Epithelial cell of umbilical artery (primary cell): Measurements from ENCODE around the gene TEX11. TPM values are rescaled to one million over a fixed set of nuclear protein-coding genes. Genes with fewer than 3 reads are reported as not detected.

ENCODE experiments used
- total RNA-seq: library from RNA; depleted of rRNA; stranded (reverse); fragments of >200 nt; gene quantifications from 2 replicates; pipeline ENCODE4 v1.2.3, GENCODE V29; 2014

TEX11 gene
- total RNA-seq, result not detected in 2 replicates

DNA sequence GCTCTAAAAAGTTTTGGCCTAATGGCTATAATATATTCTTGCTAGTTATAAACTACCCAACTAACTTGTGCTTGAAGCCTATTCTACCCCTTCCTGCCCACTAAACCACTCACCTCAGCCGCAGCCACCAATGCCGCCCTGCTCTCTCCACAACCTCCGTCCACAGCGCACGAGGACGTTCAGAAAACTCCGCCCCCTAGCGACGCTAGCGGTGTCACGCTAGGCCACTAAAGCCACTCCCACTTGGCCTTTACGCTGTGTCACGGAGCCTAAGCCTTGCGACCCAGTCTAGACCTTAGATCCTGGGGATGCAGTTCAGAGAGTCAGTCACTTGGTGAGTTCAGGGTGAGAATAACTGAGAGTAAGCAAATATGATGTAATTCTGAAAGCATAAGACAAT lies at the start of gene TEX11:
TSS of gene TEX11 (minus strand) at position 171 of the 400 bp plus-strand sequence. CDS start 922 bp downstream, outside the sequence.

Other genes starting within 250 kb of the TEX11 start
- not detected in 2 replicates for gene SLC7A3, start 22.4 kb upstream of the TEX11 start, total RNA-seq
- 54.6 and 69.8 TPM in 2 replicates for gene SNX12, start 159.6 kb upstream of the TEX11 start, total RNA-seq
- 3.6 and 4.5 TPM in 2 replicates for gene FOXO4, start 187.1 kb upstream of the TEX11 start, total RNA-seq
- not detected in 2 replicates for gene CXorf65, start 198.0 kb upstream of the TEX11 start, total RNA-seq
- gene IL2RG, start 202.9 kb upstream of the TEX11 start, total RNA-seq, result not detected in 2 replicates
- gene MED12, start 209.9 kb upstream of the TEX11 start, total RNA-seq, result 12.0 and 12.2 TPM in 2 replicates
- gene NLGN3, start 236.1 kb upstream of the TEX11 start, total RNA-seq, result 0.15 TPM in 1 of 2 replicates, not detected in the other